A549 (cell line): ENCODE data around the gene CTNNBL1.

Experiments used
- CTCF ChIP-seq: fragments of >200 bp; sonication (Bioruptor Twin); formaldehyde crosslinking; IDR thresholded peaks from 3 replicates; pipeline ENCODE4 v1.5.1; 2016
- E2F6 ChIP-seq: IDR thresholded peaks from 2 replicates; pipeline ENCODE4 v1.6.1; 2012; ENCODE audit warnings: low read depth, borderline replicate concordance
- ESRRA ChIP-seq: fragments of 150-350 bp; IDR thresholded peaks from 2 replicates; pipeline ENCODE4 v1.6.1; 2014; ENCODE audit warnings: mild to moderate bottlenecking, low read length, borderline replicate concordance
- HDAC2 ChIP-seq: fragments of 200-600 bp; sonication (generic); IDR thresholded peaks from 2 replicates; pipeline ENCODE4 v1.6.1; 2016
- JUNB ChIP-seq: fragments of >200 bp; sonication (Bioruptor Twin); formaldehyde crosslinking; IDR thresholded peaks from 2 replicates; pipeline ENCODE4 v1.6.1; 2016
- MAFK ChIP-seq: fragments of 450-650 bp; IDR thresholded peaks from 2 replicates; pipeline ENCODE4 v1.6.1; 2014; ENCODE audit not compliant: partially characterized antibody
- MYC ChIP-seq: IDR thresholded peaks from 2 replicates; pipeline ENCODE4 v1.6.1; 2012; ENCODE audit warnings: mild to moderate bottlenecking, inconsistent platforms, low read length, improper control_type of control experiment, borderline replicate concordance
- POLR2A ChIP-seq: IDR thresholded peaks from 2 replicates; pipeline ENCODE4 v1.6.1; 2012; ENCODE audit warnings: mild to moderate bottlenecking, low read length
- RAD21 ChIP-seq, 2 experiments: fragments of >200 bp in 1 of 2; sonication (Bioruptor Twin) in 1 of 2; formaldehyde crosslinking in 1 of 2; IDR thresholded peaks in 1 of 2; conservative IDR thresholded peaks in 1 of 2; 2 replicates in 1 of 2; 3 replicates in 1 of 2; pipeline ENCODE4 v1.6.1; 2012 to 2018; ENCODE audit warnings: inconsistent platforms in 1 of 2
- RCOR1 ChIP-seq: fragments of 150-350 bp; IDR thresholded peaks from 2 replicates; pipeline ENCODE4 v1.6.1; 2014; ENCODE audit warnings: antibody characterized with exemption, low read length, low read depth
- SREBF2 ChIP-seq: fragments of 450-650 bp; IDR thresholded peaks from 2 replicates; pipeline ENCODE4 v1.6.1; 2014; ENCODE audit warnings: mild to moderate bottlenecking, moderate library complexity
- USF2 ChIP-seq: fragments of 450-650 bp; IDR thresholded peaks from 2 replicates; pipeline ENCODE4 v1.6.1; 2014; ENCODE audit warnings: antibody characterized with exemption
- ZC3H11A ChIP-seq: fragments of 450-650 bp; IDR thresholded peaks from 2 replicates; pipeline ENCODE4 v1.6.1; 2014; ENCODE audit warnings: antibody characterized with exemption, mild to moderate bottlenecking

- TF ChIP-seq JUNB (no peak), CTCF (no peak), MAFK (no peak), RAD21 (conservative IDR thresholded peaks at IDR 0.05 in 1 of 2, IDR thresholded peaks at IDR 0.05 in 1 of 2) (no peak), HDAC2 (no peak), MYC (no peak), RCOR1 (no peak), E2F6 (no peak), ESRRA (no peak), POLR2A (no peak), USF2 (no peak), ZC3H11A (no peak), SREBF2 (no peak)
Measured at GRCh38 chr20:37749620-37750403, 56.0 kb downstream of the CTNNBL1 start.
